OCI-LY1 (cell line): ENCODE measurements around the gene GFOD2.

ENCODE experiments used
- H2AFZ ChIP-seq: fragments of 200-600 bp; sonication (generic), shearing (Covaris generic); 2 replicates; pipeline ENCODE4 v1.6.0; 2014; ENCODE audit warnings: antibody characterized with exemption, mild to moderate bottlenecking, low read length
- H3F3A ChIP-seq: fragments of 200-600 bp; sonication (generic), shearing (Covaris generic); 2 replicates; pipeline ENCODE4 v1.6.0; 2014; ENCODE audit warnings: mild to moderate bottlenecking, antibody characterized with exemption, low read length, moderate library complexity; ENCODE audit not compliant: insufficient read depth
- H3K27ac ChIP-seq: fragments of 200-600 bp; sonication (generic); 2 replicates; pipeline ENCODE4 v1.5.1; 2014; ENCODE audit warnings: low read length, mixed run types, mild to moderate bottlenecking, low read depth; ENCODE audit not compliant: poor library complexity, severe bottlenecking
- H3K27me3 ChIP-seq: fragments of 200-600 bp; sonication (generic); 2 replicates; pipeline ENCODE4 v1.6.0; 2014; ENCODE audit warnings: antibody characterized with exemption, mild to moderate bottlenecking, low read length, moderate library complexity; ENCODE audit not compliant: insufficient read depth
- H3K36me3 ChIP-seq: fragments of 200-600 bp; sonication (generic); 2 replicates; pipeline ENCODE4 v1.6.1; 2014; ENCODE audit warnings: mild to moderate bottlenecking, antibody characterized with exemption, low read length, moderate library complexity, mixed read lengths; ENCODE audit not compliant: insufficient read depth
- H3K4me1 ChIP-seq: fragments of 200-600 bp; sonication (generic); 2 replicates; pipeline ENCODE4 v1.5.1; 2014; ENCODE audit warnings: mild to moderate bottlenecking, low read length, moderate library complexity; ENCODE audit not compliant: insufficient read depth, severe bottlenecking
- H3K4me2 ChIP-seq: fragments of 200-600 bp; sonication (generic), shearing (Covaris generic); 2 replicates; pipeline ENCODE4 v1.6.1; 2014; ENCODE audit warnings: low read length
- H3K4me3 ChIP-seq: fragments of 200-600 bp; sonication (generic); 2 replicates; pipeline ENCODE4 v1.5.1; 2014; ENCODE audit warnings: low read length, low read depth, mild to moderate bottlenecking, mixed read lengths; ENCODE audit not compliant: poor library complexity, severe bottlenecking
- H3K79me2 ChIP-seq: fragments of 200-600 bp; shearing (Covaris generic); 2 replicates; pipeline ENCODE4 v1.6.1; 2016; ENCODE audit warnings: mixed run types, low read length, mixed read lengths; ENCODE audit not compliant: insufficient read depth
- H3K9ac ChIP-seq: fragments of 200-600 bp; sonication (generic), shearing (Covaris generic); 2 replicates; pipeline ENCODE4 v1.6.1; 2014; ENCODE audit warnings: mild to moderate bottlenecking, low read length, mixed read lengths
- H3K9me2 ChIP-seq: fragments of 200-600 bp; sonication (generic), shearing (Covaris generic); 2 replicates; pipeline ENCODE4 v1.6.1; 2014; ENCODE audit warnings: low read depth, mild to moderate bottlenecking, low read length, mixed read lengths
- H3K9me3 ChIP-seq: fragments of 200-600 bp; shearing (Covaris generic); 2 replicates; pipeline ENCODE4 v1.6.1; 2014; ENCODE audit warnings: low read length, mixed read lengths
- H4K20me1 ChIP-seq: fragments of 200-600 bp; sonication (generic), shearing (Covaris generic); 2 replicates; pipeline ENCODE4 v1.6.0; 2016; ENCODE audit warnings: mild to moderate bottlenecking, low read length; ENCODE audit not compliant: insufficient read depth
- CTCF ChIP-seq: fragments of 200-600 bp; sonication (generic), shearing (Covaris generic); IDR thresholded peaks from 2 replicates; pipeline ENCODE4 v1.5.1; 2017; ENCODE audit warnings: mild to moderate bottlenecking, antibody characterized with exemption, low read length, moderate library complexity, mixed read lengths
- EZH2 ChIP-seq: fragments of 200-600 bp; sonication (generic), shearing (Covaris generic); IDR thresholded peaks from 2 replicates; pipeline ENCODE4 v1.8.0; 2017; ENCODE audit warnings: borderline replicate concordance, mixed run types, mild to moderate bottlenecking, antibody characterized with exemption, low read length, moderate library complexity, mixed read lengths

Gene GFOD2

DNA sequence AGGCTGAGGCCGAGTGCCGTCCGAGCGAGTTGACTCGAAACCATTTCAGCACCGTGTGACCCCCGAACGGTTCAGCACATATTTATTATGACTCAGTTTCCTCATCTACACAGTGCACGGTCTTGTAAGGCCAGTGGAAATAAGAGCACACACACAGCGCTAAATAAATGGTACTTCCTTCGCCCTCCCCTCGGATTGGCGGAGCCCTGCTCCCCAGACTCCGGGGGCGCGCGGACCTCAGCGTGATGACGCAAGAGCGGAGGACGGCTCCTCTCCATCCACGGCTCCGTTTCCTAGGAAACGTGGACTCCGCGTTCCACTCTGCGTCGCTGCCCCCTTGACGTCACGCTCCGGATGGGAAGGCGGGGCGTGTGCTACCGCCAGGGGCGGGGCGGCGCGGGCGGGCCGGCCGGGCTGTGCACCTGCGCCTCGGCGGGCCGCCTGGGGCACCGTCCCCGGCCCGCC, 58.5 kb downstream of the GFOD2 start, which contains the start of gene PARD6A:
PARD6A (plus strand) TSS at position 397 of the 465 bp plus-strand sequence. CDS start 79 bp downstream, outside the sequence.
- Histone ChIP-seq H3F3A (no peaks in the 10 kb centered on the region), H3K27ac (peak within 1 kb of the TSS; percentile 80), H3K36me3 (peaks cover 41% of the 10 kb centered on the region; the same call in 1 of the 2 replicates), H3K27me3 (no peaks in the 10 kb centered on the region), H3K9me2 (no peaks in the 10 kb centered on the region), H3K4me3 (peak within 1 kb of the TSS; percentile 81), H3K4me1 (peaks cover 26% of the 10 kb centered on the region), H3K79me2 (no peaks in the 10 kb centered on the region), H4K20me1 (no peaks in the 10 kb centered on the region), H3K9me3 (no peaks in the 10 kb centered on the region), H3K9ac (peak within 1 kb of the TSS; percentile 80), H3K4me2 (peak within 1 kb of the TSS; percentile 82), H2AFZ (no peak within 1 kb of the TSS)
- TF ChIP-seq CTCF, result no peak
- TF ChIP-seq EZH2, result no peak

- peaks cover 24% of the 10 kb centered on the region for H3K4me1 ChIP-seq
- H3K27ac ChIP-seq, result peak within 1 kb of the TSS; percentile 80
- no peak within 1 kb of the TSS for H2AFZ ChIP-seq
Measured at GRCh38 chr16:67659675-67660563, 59.2 kb downstream of the GFOD2 start, which contains the start of gene ACD. Gene ACD (minus strand): TSS chr16:67660260. CDS start chr16:67660220, 40 bp downstream.

More at GRCh38 chr16:67659675-67660563, 59.2 kb downstream of the GFOD2 start, which contains the start of gene ACD:
- Histone ChIP-seq H4K20me1 (no peaks in the 10 kb centered on the region), H3K4me3 (peak within 1 kb of the TSS; percentile 81), H3K27me3 (no peaks in the 10 kb centered on the region), H3K9ac (peak within 1 kb of the TSS; percentile 80), H3K36me3 (peaks cover 48% of the 10 kb centered on the region; the same call in 1 of the 2 replicates), H3K9me2 (no peaks in the 10 kb centered on the region), H3F3A (no peaks in the 10 kb centered on the region), H3K79me2 (no peaks in the 10 kb centered on the region), H3K4me2 (peak within 1 kb of the TSS; percentile 82), H3K9me3 (no peaks in the 10 kb centered on the region)
- TF ChIP-seq CTCF (no peak), EZH2 (no peak)
